Prostate gland (tissue), 2 donors: ENCODE results near the gene GPR18. TPM values are rescaled to one million over a fixed set of nuclear protein-coding genes. Genes with fewer than 3 reads are reported as not detected.

Experiments used
- DNase-seq: peaks from one replicate; pipeline ENCODE4 v3.0.0-alpha.2; 2019; ENCODE audit warnings: low spot score
- H3K27ac ChIP-seq, 2 donors: fragments of 200-600 bp; sonication (generic); 2 replicates each; pipeline ENCODE4 v1.5.1; 2017 to 2019
- H3K27me3 ChIP-seq: fragments of 200-600 bp; sonication (generic); replicated peaks from 2 replicates; pipeline ENCODE4 v1.5.1; 2019; ENCODE audit not compliant: insufficient read depth
- H3K36me3 ChIP-seq, 2 donors: fragments of 200-600 bp; sonication (generic); 1 replicate in 1 of 2; 2 replicates in 1 of 2; pipeline versions ENCODE4 v1.5.1 to v1.8.1; 2017 to 2019
- H3K4me1 ChIP-seq: fragments of 200-600 bp; sonication (generic); replicated peaks from 2 replicates; pipeline ENCODE4 v1.5.1; 2019
- H3K4me3 ChIP-seq, 2 donors: fragments of 200-600 bp; sonication (generic); 2 replicates each; pipeline ENCODE4 v1.5.1; 2017 to 2019
- H3K9me3 ChIP-seq: fragments of 200-600 bp; sonication (generic); 2 replicates; pipeline ENCODE4 v1.5.1; 2017
- CTCF ChIP-seq, 4 experiments: fragments of 200-600 bp in 2 of 4; fragments of 450-650 bp in 2 of 4; sonication (generic) in 2 of 4; IDR thresholded peaks; 1 replicate in 3 of 4; 2 replicates in 1 of 4; pipeline ENCODE4 v1.5.1; 2016 to 2019; ENCODE audit warnings: antibody characterized with exemption in 4 of 4, mild to moderate bottlenecking in 2 of 4, moderate library complexity in 2 of 4
- POLR2A ChIP-seq: fragments of 450-650 bp; IDR thresholded peaks from one replicate; pipeline ENCODE4 v1.6.1; 2016; ENCODE audit warnings: antibody characterized with exemption, mild to moderate bottlenecking
- POLR2AphosphoS5 ChIP-seq: sonication (generic); formaldehyde crosslinking; IDR thresholded peaks from one replicate; pipeline ENCODE4 v1.6.1; 2017; ENCODE audit warnings: antibody characterized with exemption
- WGBS: methylation state at CpG from one replicate; pipeline ENCODE4 v1.1.5; 2018; 5-methylcytosine and 5-hydroxymethylcytosine counted together
- intact Hi-C: fragments of 100-400 bp; cut with DNase I; formaldehyde crosslinking; loops from one replicate; pipeline ENCODE4 v1.14.2; 2022
- total RNA-seq, 2 donors: library from RNA; depleted of rRNA; stranded (reverse); fragments of >200 nt; gene quantifications; one replicate each; pipeline ENCODE4 v1.1.0, GENCODE V29; 2016

Gene GPR18
- total RNA-seq, 2 donors from 2014 or later, result 1.4 TPM; not detected in 1

DNA sequence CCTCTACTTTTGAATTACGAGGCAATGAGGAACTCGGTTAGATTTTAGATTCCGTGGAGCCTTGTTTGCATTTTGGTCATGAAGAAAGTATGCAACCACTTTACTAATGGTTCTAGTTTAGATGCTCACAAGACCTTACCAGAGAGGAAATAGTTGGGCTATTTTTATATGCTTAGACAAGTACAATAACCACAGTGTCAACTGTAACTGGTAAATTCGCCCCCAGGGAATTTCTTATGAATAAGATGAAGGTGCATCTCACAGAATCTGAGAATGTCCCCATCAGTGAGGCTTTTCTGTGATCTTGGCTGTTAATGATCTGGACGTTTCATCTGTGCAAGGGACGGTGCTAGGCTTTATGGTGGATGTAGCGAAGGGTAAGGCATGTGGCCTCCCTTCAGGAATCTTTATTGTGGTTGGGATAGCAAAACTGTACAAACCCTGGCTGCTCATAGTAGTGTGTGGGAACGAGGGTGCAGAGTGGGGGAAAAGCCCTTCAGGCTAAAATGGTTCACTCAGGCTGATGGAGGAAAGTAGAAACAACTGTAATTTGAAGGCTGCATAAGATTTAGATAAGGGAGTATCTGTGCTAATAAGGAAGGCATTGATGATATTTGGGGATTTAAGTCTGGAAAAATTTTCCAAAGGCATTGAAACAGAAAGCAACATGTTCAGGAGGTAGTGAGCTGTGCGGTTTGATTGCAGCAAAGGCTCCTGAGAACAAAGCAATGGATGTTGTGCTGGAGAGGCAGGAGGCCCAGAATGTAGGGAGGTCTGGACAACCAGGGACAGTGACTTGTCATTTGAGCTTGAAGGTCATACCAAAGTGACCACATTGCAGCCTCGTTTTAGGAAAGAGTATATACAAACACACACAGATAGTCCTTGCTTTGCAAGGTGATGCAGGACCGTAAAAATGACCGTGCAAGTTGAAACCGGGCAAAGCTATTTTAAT is 29.2 kb downstream of the GPR18 start:
- Histone ChIP-seq H3K4me3 (no peak overlapping the region), H3K27me3 (no peaks in the 10 kb centered on the region), H3K9me3 (no peaks in the 10 kb centered on the region), H3K4me1 (no peaks in the 10 kb centered on the region), H3K36me3 (no peaks in the 10 kb centered on the region), H3K27ac (no peak overlapping the region)
- 36% methylated on average over 13 of the region's 13 CpGs for WGBS
- no peak for TF ChIP-seq CTCF (IDR thresholded peaks at IDR 0.05)
- no peak for DNase-seq
- intact Hi-C loops, result no loop called here

DNA sequence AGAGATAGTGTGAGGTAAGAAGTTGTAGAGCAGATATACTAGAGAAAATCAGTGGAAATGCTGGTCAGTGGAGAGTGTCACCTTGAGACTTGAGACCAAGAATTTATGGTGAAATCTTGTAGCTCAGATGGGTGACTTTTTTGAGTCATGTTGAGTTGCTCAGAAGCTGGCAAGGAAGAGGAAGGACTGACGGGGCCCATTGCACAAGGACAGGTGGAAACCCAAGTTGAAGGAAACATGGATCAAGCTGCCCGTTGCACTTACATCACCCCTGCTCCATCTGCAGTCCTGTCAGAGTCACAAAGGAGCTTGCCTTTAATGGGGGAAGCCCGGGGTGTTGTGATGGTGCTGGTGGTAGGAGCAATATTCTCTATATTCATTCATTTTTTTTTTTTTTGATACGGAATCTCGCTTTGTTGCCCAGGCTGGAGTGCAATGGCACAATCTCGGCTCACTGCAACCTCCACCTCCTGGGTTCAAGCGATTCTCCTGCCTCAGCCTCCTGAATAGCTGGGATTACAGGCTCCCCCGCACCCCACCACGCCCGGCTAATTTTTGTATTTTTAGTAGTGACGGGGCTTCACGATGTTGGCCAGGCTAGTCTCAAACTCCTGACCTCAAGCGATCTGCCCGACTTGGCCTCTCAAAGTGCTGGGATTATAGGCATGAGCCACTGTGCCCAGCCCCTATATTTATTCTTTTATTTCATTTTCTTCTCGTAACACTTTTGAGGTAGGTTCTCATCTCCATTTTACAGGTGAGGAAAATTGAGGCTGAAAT is 30.1 kb downstream of the GPR18 start:
- no peak overlapping the region for H3K4me3 ChIP-seq
- no peaks in the 10 kb centered on the region for H3K4me1 ChIP-seq
- H3K36me3 ChIP-seq, result no peaks in the 10 kb centered on the region
- intact Hi-C loops, result no loop called here
- no peak for DNase-seq
- H3K27ac ChIP-seq, result no peak overlapping the region
- H3K9me3 ChIP-seq, result no peaks in the 10 kb centered on the region
- no peak for TF ChIP-seq POLR2AphosphoS5
- no peak for TF ChIP-seq POLR2A
- TF ChIP-seq CTCF (IDR thresholded peaks at IDR 0.05), result no peak
- 96% methylated on average over 14 of the region's 15 CpGs for WGBS
- no peaks in the 10 kb centered on the region for H3K27me3 ChIP-seq

DNA sequence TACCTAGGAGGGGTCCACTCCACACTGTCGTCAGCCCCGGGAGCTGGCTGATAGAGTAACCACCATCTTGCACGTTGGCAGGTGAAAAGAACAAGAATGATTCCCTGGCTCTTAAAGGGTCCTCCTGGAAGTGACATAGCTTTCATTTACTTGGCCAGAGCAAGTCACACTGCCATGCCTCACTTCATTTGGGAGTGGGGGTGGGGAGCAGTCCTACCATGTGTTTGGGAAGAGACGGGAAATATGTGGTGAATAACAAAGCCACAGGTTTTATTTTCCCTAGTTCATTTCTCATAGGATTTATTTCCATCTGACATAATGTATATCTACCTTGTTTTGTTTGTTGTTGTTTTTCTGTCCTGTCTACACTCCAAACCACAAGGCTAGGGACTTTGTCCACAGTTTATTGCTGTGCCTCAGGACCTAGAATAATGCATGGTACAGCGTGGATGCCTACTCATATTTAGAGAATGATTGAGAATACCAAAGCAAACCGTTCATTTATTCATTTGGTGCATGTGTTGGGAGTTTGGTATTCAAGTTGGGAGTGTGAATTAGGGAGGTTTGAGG is 30.8 kb downstream of the GPR18 start:
- WGBS, result 88% methylated on average over 6 of the region's 6 CpGs

DNA sequence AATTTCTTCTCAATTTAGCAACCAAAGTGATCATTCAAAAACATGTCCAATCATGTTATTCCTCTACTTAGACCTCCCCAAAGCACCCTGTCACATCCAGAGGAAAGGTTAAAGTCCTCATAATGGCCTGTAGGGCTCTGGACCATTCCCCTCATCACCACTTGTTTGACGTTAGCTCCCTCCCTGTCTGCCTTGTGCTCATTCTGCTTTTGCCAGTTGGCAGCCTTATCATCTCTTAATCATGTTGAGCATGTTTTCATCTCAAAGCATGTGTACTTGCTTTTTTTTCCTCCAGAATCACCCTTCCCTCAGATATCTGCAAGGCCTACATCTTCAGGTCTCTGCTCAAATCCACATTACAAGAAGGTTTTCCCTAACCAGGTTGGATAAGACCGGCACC is 31.7 kb downstream of the GPR18 start:
- no peak for DNase-seq
- Histone ChIP-seq H3K27me3 (no peaks in the 10 kb centered on the region), H3K4me3 (no peak overlapping the region), H3K36me3 (no peaks in the 10 kb centered on the region), H3K9me3 (no peaks in the 10 kb centered on the region), H3K4me1 (no peaks in the 10 kb centered on the region), H3K27ac (no peak overlapping the region)
- intact Hi-C loops, result no loop called here
- 66% methylated on average over 2 of the region's 2 CpGs for WGBS
- TF ChIP-seq POLR2AphosphoS5 (no peak), POLR2A (no peak), CTCF (IDR thresholded peaks at IDR 0.05) (no peak)

More for the DNA sequence above, 30.8 kb downstream of the GPR18 start:
- H3K27ac ChIP-seq, result no peak overlapping the region
- H3K36me3 ChIP-seq, result no peaks in the 10 kb centered on the region
- intact Hi-C loops, result no loop called here
- H3K27me3 ChIP-seq, result no peaks in the 10 kb centered on the region
- H3K9me3 ChIP-seq, result no peaks in the 10 kb centered on the region
- DNase-seq, result no peak
- H3K4me3 ChIP-seq, result no peak overlapping the region
- H3K4me1 ChIP-seq, result no peaks in the 10 kb centered on the region
- no peak for TF ChIP-seq POLR2A
- no peak for TF ChIP-seq POLR2AphosphoS5
- no peak for TF ChIP-seq CTCF (IDR thresholded peaks at IDR 0.05)
